HG03045 (cell line): ENCODE data around the gene TSSK3.
A peak's percentile ranks its signal among the peaks of the same experiment; 100 is the strongest.

ENCODE experiments used
- ATAC-seq: cut with Tn5 transposase; IDR thresholded peaks from one replicate; pipeline ENCODE4 v1.9.1; 2021; ENCODE audit warnings: mild to moderate bottlenecking, moderate library complexity; ENCODE audit not compliant: unreplicated experiment

TSSK3 gene

DNA sequence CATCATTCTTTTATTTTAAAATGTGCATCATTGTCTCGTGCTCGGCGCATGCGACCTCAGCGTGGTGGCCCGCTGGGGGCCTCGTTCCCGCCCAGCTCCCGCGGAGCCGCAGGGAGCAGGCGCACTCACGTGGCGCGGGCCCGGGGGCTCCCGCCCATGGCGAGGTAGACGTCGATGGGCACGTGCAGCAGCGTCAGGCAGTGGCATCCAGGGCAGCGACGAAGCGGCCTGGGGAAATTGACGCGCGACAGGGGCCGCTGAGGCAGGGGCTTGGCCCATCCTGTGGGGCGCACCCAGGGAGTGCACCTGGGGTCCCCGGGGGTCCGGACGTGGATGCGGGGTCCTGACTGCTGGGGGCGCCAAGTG is 1.0 kb upstream of the TSSK3 start:
- no peak for ATAC-seq

DNA sequence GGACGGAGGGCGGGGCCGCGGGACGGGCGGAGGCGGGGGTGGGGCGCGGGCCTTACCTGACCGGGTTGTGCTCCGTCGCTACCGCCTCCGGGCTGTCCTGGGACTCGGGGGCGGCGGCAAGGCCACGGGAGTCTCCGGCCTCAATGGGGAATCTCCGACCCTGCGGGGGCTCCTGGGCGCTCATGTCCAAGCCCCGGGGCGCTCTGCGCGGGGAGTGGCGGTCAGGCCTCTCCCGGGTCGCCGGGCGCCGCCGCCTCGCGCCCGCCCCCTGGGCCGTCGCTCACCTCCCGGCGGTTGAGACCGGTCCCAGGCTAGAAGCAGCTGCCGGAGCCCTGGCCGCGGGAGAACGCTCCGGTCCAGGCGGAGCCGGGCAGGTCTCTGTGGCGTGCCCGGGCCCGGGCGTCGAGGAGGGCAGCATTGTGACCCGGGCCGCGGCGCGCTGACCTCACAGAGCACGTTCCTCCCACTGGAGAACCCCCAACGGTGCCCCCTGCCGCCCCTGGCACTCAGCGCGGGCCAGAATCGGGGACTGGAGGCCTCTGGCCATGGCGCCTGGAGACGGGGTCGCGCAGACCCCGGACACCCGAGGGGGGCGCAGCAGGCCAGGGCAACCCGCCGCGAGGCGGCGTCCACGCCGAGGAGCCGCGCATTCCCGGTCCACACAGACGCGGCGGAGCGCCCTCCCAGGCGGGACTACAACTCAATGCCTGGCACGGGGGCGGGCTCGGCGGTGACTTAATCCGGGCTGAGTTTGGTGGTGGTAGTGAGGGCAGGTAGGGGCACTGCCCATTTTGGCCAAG is 465 bp upstream of the TSSK3 start:
- ATAC-seq = no peak

DNA sequence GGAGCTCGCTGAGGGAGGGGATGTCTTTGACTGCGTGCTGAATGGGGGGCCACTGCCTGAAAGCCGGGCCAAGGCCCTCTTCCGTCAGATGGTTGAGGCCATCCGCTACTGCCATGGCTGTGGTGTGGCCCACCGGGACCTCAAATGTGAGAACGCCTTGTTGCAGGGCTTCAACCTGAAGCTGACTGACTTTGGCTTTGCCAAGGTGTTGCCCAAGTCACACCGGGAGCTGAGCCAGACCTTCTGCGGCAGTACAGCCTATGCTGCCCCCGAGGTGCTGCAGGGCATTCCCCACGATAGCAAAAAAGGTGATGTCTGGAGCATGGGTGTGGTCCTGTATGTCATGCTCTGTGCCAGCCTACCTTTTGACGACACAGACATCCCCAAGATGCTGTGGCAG is 1.4 kb downstream of the TSSK3 start:
- ATAC-seq = no peak

DNA sequence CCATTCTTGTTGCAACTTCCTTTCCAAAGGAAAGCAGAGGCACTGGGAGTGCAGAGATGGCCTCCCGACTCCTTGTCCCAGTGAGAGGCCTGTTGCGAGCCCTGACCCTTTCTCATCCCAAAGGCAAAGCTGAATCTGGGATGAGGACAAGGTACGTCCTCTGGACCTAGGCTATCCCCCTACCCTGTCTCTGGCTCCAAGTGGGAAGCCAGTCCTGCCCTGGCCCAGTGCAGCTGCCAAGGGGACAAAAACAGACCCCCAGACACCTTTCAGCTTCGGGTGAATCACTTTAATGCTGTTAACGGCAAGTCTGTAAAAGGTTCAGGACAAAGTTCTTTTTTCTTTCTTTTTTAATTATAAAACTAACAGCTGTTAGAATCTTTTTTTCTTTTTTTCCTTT is 2.5 kb downstream of the TSSK3 start:
- no peak for ATAC-seq

DNA sequence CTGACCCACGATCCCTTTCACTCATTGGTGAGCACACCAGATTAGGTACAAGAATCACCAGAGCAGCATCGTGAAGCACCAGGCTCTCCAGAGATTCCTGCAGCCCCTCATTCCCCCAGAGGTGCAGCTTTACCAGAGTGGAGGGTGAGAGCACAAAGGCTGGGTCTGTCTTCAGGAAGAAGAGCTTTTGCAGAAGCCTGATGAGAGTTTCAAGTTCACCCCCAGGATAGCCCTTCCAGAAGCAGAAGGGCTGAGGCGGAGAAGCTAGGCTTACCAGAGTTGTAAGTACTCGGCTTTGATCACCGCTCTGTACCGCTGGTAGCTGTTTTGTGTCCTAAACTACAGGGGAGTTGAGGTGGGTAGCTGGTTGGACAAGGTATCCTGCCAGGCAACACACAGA is 3.1 kb downstream of the TSSK3 start:
- no peak for ATAC-seq

DNA sequence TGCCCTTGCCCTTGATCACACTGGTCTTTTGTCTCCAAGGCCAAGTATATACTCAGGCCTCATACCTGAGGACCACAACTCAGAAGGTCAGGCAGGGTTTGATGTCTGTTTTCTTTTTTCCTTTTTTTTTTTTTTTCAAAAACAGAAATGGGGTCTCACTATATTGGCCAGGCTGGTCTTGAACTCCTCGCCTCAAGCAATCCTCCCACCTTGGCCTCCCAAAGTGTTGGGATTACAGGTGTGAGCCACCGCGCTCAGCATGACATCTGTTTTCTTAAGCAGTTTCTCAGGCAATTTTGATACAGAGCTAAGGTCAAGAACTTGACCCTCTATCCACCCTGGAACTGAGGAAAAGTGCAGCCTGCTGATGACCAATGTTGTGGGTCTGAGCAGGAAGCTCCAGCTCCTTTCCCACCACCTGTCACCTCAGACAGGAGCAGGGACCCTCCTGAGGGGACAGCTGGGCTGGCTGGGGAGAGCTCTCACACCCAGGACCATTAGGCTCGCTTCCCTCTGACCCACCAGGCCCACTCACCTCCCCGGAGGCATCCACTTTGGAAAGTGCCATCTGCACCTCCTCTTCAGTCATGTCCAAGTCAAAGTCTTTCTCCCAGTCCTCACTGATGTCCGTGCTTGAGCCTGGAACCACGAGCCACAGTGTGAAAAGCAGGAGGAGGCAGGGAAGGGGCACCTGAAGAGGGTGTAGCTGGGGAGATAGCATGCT is 5.7 kb downstream of the TSSK3 start:
- ATAC-seq = no peak

DNA sequence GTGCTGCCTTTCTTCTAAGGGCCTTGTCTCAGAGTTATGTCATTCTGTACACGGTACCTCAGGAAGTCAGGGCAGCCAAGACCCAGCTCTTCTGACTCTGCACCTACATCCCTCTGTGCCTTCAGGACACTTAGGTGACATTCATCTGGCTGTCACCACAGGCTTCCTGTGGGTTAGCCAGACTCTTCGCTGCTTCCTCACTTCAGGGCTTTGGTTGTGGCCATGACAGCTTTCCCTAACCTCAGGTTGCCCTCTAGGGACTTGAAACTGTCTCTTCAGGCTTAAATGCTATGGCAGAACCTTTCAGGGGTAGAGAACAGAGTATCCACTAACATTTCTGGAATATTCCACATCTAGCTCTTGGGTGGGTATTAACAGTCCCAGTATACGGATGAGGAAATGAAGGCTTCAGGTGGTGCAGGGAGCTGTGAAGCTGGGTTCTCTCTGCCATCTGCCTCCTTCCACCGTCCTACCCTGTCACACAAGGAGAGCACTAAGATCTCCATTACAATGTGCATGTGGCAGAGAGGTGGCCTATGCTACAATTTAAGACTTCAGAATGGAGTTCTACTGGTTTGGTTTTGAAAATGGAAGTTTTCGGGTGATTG is 9.9 kb downstream of the TSSK3 start:
- ATAC-seq = no peak

DNA sequence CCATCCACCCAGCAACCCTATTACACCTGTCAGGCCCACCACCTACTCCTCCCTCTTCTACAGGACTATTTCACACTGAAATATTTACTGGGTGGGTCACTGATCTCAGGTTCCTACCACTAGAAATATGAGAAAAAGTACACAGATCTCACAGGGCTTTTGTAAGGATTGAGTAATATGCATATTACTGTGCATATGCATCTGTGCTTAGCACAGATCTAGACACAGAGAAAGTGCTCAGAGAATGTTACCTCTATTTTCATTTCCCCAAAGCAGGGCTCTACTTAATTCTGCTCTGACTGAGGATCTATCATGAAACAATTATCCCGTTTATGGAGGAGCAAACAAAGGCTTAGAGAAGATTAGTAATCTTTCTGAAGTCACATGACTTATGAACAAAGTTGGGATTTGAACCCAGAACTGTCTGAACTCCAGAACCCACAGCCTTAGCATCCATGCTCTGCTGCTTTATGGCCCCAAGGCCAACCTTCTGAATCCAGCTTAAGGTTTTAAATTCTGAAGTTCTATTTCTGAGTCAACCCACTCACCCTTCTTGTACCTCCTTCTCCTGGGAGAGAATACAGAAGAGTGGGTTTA is 11.8 kb downstream of the TSSK3 start:
- no peak for ATAC-seq

DNA sequence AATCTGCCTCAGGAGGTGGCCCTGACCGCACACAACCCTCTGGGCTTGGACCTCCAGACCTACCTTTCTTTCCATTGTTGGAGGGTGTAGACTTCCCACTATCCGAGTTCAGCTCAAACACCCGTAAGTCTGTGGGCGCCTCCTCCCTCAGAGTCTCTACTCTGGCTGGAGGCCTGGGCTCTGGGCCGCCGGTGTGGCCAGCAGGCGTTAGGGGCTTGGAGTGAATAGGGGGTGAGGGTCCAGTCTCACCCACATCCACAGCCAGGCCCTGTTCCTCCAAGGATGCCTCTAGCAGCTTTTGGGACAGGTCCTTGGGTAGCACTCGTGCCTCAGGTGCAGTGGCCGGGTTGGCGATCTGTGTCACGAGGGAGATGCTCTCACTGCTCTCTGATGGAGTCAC is 13.9 kb downstream of the TSSK3 start:
- ATAC-seq = no peak

DNA sequence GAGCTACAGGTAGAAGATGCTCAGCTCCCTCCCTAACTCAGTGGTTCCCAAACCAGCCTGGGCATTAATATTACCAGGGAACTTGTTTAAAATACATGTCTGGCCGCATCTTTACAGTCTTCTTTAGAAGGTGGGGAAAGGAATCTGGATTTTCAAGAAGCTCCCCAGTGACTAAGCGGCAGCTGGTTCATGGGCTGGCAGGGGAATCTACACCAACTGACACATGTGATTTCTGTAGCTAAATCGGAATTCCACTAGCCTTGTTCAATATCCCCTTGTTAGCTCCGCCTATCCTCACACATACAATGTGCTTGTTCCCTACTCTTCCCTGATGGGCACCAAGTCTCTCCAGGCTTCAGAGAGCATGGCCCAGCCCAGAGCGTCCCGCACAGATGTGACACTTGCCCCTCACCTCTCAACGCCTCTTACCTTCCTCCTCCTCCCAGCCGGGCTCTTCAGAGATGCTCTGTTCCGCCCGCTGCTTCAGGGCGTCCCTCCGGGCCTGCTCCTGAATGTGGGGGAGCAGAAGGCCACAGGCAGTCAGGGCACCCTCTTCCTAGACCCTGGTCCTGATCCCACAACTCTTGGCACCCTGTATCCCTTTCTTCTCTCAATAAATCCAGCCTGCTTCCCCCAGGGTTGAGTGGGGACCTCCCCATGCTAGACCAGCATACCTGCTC is 15.3 kb downstream of the TSSK3 start:
- no peak for ATAC-seq

DNA sequence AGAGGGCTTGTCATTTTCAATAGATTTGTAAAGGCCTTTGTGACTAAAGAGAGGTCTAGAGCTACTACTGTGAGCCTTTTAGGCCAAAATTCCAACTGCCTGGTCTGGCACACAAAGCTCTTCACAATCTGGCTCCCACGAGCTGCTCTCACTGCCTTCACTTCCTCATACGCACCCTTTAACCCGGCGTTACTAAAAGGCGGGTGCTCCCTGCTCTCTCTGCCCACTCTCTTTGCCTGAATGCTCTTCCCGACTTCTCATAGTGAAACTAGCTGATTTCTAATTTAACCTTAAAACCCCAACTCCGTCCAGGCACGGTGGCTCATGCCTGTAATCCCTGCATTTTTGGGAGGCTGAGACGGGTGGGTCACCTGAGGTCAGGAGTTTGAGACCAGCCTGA is 17.7 kb downstream of the TSSK3 start:
- ATAC-seq = no peak

DNA sequence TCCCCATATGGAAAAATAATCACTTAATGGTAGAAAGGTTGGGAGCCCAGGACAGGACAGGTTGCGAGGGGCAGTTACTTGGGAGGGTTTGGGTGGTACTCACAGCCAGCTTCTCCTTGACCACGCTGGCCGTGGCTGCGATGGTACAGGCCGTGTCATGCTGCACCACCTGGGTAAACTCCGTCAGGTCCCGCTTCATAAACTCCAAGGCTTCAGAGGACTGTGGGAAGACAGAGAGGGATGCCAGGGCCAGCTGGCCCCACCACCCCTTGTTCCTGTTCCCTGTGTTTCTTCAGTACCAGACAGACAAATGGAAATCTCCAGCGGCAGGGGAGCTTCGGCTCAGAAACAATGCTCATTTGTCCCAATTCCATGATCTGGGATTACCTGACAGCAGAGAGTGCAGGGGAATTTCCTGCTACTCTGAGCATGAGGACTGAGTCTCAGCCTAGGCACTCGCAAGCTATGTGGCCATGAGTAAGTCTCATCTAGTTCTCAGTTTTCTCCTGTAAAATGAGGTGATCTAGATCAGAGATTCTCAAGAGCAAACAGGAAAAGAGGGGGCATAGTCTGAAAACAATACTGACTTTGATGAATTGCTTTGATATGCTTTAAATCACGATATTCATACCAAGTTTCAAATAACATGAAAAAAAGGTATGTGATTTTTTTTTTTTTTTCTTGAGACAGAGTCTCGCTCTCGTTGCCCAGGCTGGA is 24.5 kb downstream of the TSSK3 start:
- ATAC-seq = no peak

DNA sequence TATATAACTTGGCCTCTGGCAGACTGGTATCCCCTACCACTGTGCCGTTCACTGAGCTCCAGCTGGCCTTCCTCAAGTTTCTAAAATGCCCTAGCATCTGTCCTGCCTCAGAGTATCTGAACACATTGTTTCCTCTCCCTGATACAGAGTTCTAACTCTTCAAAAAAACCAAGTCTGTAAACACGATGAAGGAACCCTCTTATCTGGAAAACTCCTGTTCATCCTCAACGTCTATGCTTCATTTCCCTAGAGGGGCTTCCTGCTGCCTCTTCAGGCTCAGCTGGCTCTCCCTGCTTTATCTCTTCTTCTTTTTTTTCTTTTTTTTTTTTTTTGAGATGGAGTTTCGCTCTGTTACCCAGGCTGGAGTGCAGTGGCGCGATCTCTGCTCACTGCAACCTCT is 26.3 kb downstream of the TSSK3 start:
- no peak for ATAC-seq

DNA sequence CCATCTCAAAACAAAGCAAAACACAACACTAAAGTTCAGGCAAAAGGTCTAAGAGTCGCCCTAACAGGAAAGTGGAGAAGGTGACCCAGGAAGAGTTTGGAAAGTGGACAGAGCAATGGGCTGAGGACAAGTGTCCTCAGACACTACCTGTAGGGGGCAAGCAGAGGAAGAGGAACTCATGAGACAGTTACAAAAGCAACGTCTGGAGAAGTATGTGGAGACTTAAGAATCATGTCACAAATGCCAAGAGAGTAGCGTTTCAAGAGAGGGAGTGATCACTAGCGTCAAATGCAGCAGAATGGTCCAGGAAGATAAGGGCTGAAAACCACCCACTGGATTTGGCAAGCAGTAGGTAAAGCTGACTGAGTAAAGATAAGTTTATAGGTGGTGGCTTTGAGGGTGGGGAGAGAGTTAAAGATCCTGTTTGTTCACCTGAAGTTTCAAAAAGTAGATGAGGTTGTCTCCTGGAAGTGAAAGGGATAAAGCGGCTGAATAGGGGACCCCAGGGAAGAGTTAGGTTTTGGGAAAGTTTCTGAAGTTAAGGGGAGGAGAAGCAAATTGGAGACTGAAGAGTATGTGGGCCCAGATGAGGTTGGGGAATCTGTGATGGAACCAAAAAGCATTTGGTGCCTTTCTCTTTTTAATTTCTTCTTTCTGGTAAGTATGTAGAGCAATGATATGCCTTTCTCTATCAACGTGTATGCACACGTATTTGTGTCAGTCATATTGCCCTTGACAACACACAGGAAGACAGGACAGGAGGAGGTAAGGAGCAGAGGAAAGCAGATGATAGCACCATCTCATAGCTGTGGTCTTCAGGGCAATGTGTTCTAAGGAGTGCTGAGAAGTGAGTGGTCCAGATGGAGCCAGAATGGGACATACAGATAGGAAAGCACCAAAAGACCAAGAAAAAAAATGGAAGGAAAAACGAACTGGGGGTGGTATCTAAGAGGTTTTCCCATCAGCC is 28.8 kb downstream of the TSSK3 start:
- ATAC-seq = no peak

DNA sequence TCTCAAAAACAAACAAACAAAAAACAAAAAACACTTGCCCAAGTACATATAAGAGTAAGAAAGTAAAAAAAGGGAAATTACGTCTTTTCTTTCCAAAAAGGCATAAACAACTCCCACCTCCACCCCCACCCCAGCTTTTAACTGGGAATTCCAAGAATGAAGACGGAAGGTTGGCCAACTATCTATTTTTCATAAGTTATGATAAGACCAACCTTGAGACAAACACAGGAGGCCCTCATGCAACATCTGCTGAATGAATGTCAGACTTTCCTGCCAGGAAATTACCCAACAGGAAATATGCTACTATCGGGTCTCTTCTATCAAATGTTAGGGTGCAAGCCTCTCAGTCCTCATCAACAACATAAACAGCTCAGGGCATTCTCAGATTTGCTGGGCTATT is 30.0 kb downstream of the TSSK3 start:
- ATAC-seq = no peak

DNA sequence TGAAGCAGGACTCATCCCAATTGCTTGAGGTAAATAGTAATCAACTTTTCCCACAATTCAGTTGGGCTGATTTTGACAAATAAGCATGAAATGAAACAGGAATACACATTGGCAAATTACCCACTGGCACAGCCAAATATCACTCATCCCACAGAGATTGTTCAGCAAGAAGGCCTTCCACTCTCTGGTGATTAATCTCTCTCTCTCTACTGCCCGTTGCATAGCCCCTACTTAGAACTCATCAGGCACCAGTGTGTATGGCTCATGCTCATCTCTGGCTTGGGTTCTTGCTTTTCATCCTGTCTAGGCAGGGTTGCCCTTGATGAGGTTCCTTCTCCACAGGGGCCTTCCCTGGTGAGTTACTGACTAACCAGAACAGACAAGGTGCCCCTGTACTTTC is 30.8 kb downstream of the TSSK3 start:
- no peak for ATAC-seq

DNA sequence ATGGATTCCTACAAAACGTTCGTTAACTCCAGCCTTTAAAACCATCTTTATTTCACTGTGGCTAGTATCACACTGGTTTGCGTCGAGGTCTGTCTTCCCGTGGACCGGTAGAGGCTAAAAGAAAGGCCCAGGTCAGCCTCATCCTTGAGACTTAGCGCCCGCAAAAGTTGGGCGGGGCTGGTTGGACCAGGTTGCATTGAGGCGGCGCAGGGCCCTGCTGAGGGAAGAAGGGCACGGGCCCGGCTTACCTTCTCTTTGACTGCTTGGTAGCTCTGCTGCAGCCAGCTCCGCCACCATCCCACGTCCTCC is 31.4 kb downstream of the TSSK3 start:
- ATAC-seq = peak; percentile 14

DNA sequence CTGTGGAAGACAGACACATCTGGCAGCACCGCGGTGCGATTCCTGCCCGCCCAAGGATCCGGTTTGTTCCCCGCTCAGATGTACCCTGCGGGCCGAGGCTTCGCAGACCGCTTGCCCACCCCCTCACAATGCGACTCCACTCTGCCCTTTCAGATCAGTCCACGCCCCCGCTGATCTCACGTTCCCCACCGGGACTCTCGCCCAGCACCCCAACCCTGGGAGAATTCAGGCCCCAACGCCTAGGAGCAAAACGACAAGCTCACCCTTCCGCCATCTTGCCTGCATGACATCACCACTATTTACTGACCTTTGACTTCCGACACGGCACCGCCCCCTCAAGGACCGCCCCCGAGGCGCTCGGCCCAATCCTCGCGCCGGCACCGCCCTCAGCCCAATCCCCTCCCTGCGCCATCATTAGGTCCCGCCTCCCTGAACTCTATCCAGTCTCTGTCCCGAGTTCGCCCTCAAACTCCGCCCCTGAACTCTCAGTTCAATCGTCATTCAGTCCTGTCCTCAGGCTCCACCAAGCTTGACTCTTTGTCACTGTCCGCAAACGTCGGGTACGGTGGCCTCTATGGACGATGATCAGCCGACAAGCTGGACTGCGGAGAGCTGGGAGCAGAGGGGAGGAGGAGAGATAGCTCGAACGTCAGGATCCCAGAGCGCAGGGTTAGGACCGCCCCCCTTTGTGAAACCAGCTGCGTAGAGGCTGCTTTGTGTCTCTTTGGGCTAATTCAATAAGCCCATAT is 32.0 kb downstream of the TSSK3 start, which contains the start of gene BSDC1:
Gene BSDC1 (minus strand): TSS at position 301 of the 749 bp plus-strand sequence. CDS start 27 bp downstream, at position 274.
- ATAC-seq = peak; percentile 96
